Measurements from ENCODE around the gene SSBP3. TPM values are rescaled to one million over a fixed set of nuclear protein-coding genes. Genes with fewer than 3 reads are reported as not detected.
A peak's percentile ranks its signal among the peaks of the same experiment; 100 is the strongest.

SSBP3 gene
- total RNA-seq, 1 donor from 2014 or later: 161 TPM

DNA sequence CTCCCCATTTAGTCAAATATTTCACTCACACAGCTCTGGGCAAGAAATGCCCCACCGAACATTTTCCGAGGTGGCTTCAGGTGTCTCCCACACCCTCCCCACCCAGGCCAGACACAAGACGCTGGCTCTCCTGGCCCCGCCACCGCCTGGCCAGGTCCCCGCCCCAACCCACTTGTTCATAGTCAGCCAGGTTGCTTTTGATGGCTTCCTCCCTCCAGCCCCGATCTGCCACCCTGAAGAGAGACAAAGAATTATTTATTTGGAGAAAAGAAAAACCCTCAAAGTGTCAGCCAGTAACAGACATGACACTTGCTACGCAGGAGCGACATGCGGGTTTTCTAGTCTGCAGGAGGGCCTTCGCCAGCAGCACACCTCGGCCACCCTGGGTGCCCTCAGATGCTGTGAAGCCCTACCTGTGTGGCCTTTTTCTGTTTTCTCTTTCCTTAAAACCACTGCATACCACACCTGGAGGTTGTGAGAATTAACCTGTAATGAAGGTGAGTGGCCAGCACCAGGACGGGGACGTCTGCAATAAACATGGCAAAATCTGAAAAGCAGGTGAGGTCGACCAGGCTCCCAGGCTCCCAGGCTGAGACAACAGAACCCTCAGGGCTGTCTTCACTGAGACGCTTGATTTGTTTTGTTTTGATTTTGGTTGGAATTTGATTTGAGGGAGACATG lies 27.2 kb downstream of the SSBP3 start:
- no peaks in the 10 kb centered on the region for H3K27me3 Mint-ChIP-seq
- H3K36me3 Mint-ChIP-seq (ENCODE audit: insufficient read depth): peaks cover 15% of the 10 kb centered on the region
- peaks cover 64% of the 10 kb centered on the region for H3K4me1 Mint-ChIP-seq (ENCODE audit: low read depth)
- no peaks in the 10 kb centered on the region for H3K9me3 Mint-ChIP-seq (ENCODE audit: low read depth)
- TF ChIP-seq, protein P1, sequence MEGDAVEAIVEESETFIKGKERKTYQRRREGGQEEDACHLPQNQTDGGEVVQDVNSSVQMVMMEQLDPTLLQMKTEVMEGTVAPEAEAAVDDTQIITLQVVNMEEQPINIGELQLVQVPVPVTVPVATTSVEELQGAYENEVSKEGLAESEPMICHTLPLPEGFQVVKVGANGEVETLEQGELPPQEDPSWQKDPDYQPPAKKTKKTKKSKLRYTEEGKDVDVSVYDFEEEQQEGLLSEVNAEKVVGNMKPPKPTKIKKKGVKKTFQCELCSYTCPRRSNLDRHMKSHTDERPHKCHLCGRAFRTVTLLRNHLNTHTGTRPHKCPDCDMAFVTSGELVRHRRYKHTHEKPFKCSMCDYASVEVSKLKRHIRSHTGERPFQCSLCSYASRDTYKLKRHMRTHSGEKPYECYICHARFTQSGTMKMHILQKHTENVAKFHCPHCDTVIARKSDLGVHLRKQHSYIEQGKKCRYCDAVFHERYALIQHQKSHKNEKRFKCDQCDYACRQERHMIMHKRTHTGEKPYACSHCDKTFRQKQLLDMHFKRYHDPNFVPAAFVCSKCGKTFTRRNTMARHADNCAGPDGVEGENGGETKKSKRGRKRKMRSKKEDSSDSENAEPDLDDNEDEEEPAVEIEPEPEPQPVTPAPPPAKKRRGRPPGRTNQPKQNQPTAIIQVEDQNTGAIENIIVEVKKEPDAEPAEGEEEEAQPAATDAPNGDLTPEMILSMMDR (IDR thresholded peaks at IDR 0.05; ENCODE audit: unreplicated experiment): no peak
- peak overlapping the region; percentile 96 for H3K27ac Mint-ChIP-seq
- H3K4me3 Mint-ChIP-seq (ENCODE audit: low read depth): no peak overlapping the region
- DNase-seq (ENCODE audit: low spot score, unreplicated experiment): no peak

DNA sequence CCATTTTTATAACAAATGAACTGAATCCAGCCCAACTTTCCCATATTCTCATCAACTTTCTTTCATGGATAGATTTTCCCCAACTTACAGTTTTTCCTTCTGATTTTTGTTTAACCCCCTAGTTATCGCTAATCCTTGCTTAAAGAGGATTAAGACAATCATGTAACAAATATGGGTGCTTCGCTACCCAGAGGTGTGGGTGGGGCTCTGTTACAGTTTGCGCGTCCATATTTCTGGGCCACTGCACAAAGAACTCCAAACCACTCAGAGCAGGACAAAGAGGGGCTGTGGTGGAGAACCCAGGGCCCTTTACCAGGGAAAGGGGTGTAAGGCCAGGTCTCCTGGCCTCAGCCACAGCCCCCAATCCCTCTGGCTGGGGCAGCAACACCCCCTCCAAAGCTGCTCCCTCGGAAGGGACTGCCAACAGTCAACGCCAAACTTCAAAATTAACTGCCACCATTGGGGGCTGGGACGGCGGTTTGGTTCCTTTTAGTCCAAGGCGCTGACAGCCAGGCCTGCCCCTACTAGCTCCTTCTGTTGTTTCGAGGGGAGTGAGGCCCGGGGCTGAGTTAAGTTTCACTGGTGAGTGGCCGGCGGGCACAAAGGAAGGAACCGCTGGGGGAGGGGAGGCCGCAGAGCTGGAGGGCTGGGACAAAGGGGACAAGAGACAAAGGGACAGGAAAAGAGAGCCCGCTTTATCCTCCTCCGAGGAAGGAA lies 27.9 kb downstream of the SSBP3 start:
- Mint-ChIP-seq H3K4me1 (ENCODE audit: low read depth) (peaks cover 64% of the 10 kb centered on the region), H3K9me3 (ENCODE audit: low read depth) (no peaks in the 10 kb centered on the region), H3K4me3 (ENCODE audit: low read depth) (no peak overlapping the region), H3K36me3 (ENCODE audit: insufficient read depth) (peaks cover 14% of the 10 kb centered on the region), H3K27me3 (no peaks in the 10 kb centered on the region), H3K27ac (peak overlapping the region; percentile 96)
- TF ChIP-seq, protein P1 (IDR thresholded peaks at IDR 0.05; ENCODE audit: unreplicated experiment): no peak
- no peak for DNase-seq (ENCODE audit: low spot score, unreplicated experiment)

DNA sequence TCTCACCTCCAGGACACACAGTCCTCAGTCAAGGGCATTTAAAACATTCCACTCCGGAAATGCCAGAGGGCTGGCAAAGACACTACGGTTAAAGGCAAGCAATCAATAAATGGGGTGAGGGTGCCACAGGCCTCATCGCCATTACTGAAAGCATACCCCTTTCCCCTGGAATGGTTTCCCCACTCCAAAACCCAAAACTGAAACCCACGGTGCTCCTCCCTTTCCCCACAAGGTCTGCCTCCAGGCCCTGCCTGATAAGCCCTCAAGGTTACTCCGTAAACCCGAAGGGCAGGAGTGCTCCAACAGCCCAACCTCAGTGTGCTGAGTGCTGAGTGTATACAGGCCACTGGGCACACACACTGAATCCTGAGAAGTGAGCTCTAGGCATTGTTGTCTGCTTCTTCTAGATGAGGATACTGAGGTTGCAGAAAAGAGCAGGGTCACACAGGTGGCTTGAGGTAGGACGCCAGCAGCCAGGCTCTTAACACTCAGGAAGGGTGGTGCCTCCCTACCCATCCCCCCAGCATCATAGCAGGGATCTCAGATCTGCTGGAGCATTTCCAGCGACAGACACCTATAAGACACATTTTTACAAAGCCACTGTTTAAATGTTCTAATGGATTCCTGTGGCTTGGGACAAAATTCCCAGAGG lies 29.0 kb downstream of the SSBP3 start:
- peaks cover 68% of the 10 kb centered on the region for H3K4me1 Mint-ChIP-seq (ENCODE audit: low read depth)
- no peaks in the 10 kb centered on the region for H3K27me3 Mint-ChIP-seq
- H3K36me3 Mint-ChIP-seq (ENCODE audit: insufficient read depth): peaks cover 14% of the 10 kb centered on the region
- TF ChIP-seq, protein P1 (IDR thresholded peaks at IDR 0.05; ENCODE audit: unreplicated experiment): no peak
- no peak for DNase-seq (ENCODE audit: low spot score, unreplicated experiment)
- no peaks in the 10 kb centered on the region for H3K9me3 Mint-ChIP-seq (ENCODE audit: low read depth)
- H3K27ac Mint-ChIP-seq: peak overlapping the region; percentile 8
- H3K4me3 Mint-ChIP-seq (ENCODE audit: low read depth): no peak overlapping the region

DNA sequence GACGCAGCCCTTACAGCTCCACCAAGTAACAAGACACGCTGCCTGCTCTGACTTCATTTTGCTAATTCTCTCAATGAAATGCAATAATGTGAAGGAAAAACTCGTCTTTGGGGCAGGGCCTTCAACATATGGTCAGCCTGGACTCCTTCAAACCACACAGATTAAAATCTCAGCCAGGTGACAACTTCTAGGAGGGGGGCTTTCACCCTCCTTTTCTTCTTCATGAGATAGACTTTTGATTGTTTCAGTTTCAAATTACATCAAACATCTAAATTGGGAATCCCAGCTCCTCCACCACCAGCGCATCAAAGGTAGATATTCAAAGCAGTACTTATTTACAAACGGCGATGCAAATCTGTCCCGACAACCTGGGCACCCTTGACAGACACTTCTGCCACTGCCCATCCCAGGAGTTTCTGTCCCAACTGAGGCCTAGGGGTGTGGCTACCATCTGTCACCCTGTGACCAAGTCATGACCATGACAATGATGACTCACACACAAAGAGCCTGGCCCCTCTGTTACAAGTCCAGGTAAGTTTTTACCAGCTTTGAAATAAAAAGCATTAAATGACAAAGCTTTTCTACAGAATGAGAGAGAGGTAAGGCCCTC lies 29.7 kb downstream of the SSBP3 start:
- peaks cover 14% of the 10 kb centered on the region for H3K36me3 Mint-ChIP-seq (ENCODE audit: insufficient read depth)

More for the DNA sequence above, 29.7 kb downstream of the SSBP3 start:
- Mint-ChIP-seq H3K4me3 (ENCODE audit: low read depth) (no peak overlapping the region), H3K27ac (peak overlapping the region; percentile 8), H3K4me1 (ENCODE audit: low read depth) (peaks cover 74% of the 10 kb centered on the region), H3K27me3 (no peaks in the 10 kb centered on the region), H3K9me3 (ENCODE audit: low read depth) (no peaks in the 10 kb centered on the region)
- DNase-seq (ENCODE audit: low spot score, unreplicated experiment): no peak
- TF ChIP-seq, protein P1 (IDR thresholded peaks at IDR 0.05; ENCODE audit: unreplicated experiment): no peak
